OCI-LY7 (cell line): ENCODE measurements around the gene SNX10.

ENCODE experiments used
- EZH2phosphoT487 ChIP-seq: fragments of 200-600 bp; sonication (generic); IDR thresholded peaks from 2 replicates; pipeline ENCODE4 v1.6.1; 2018; ENCODE audit warnings: low read depth, borderline replicate concordance, mild to moderate bottlenecking, mixed run types, antibody characterized with exemption, low read length, moderate library complexity, mixed read lengths
- TF ChIP-seq, protein P1 (sequence below): fragments of 200-600 bp; sonication (generic); conservative IDR thresholded peaks from 2 replicates; pipeline ENCODE4 v1.5.1; 2014; ENCODE audit warnings: mild to moderate bottlenecking, antibody characterized with exemption, low read length, moderate library complexity, mixed read lengths

DNA sequence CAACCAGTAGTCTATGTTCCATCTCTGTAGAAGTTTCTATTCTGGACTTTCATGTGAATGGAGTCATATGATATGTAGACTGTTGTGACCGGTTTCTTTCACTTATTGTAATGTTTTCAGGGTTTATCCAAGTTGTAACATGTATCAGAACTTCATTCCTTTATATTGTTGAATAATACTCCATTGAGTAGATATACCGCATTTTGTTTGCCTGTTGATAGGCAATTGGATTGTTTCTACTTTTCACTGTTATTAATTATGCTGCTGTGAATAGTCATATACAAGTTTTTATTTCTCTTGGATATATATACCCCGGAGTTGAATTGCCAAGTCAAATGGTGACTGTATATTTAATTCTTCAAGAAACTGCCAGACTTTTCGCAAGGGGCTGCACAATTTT lies 40.1 kb downstream of the SNX10 start:
- TF ChIP-seq, protein P1, sequence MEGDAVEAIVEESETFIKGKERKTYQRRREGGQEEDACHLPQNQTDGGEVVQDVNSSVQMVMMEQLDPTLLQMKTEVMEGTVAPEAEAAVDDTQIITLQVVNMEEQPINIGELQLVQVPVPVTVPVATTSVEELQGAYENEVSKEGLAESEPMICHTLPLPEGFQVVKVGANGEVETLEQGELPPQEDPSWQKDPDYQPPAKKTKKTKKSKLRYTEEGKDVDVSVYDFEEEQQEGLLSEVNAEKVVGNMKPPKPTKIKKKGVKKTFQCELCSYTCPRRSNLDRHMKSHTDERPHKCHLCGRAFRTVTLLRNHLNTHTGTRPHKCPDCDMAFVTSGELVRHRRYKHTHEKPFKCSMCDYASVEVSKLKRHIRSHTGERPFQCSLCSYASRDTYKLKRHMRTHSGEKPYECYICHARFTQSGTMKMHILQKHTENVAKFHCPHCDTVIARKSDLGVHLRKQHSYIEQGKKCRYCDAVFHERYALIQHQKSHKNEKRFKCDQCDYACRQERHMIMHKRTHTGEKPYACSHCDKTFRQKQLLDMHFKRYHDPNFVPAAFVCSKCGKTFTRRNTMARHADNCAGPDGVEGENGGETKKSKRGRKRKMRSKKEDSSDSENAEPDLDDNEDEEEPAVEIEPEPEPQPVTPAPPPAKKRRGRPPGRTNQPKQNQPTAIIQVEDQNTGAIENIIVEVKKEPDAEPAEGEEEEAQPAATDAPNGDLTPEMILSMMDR, result no peak
- TF ChIP-seq EZH2phosphoT487, result no peak
